ENCODE measurements around the gene DOCK1. TPM values are rescaled to one million over a fixed set of nuclear protein-coding genes. Genes with fewer than 3 reads are reported as not detected.

The DOCK1 gene
- total and polyA plus RNA-seq, 2 donors (not counting 1 experiment from before 2014, with no cell fraction given) = 20.5 to 91.0 TPM

- H2AFZ ChIP-seq (ENCODE audit: low read length) = no peak overlapping the region
- H3K9me3 ChIP-seq (ENCODE audit: control insufficient read depth, insufficient read depth, low read depth, low read length) = no peaks in the 10 kb centered on the region
- DNase-seq (ENCODE audit: low read depth in 2 of 2) = no peak
- no peak overlapping the region for H3K4me3 ChIP-seq (replicated peaks in 1 of 4; ENCODE audit: control extremely low read depth in 1 of 4, insufficient read depth in 1 of 4, low read depth in 3 of 4, low read length in 4 of 4)
- no peaks in the 10 kb centered on the region for H3K4me1 ChIP-seq (ENCODE audit: control insufficient read depth, extremely low read depth, insufficient read depth, low read length)
- no peak overlapping the region for H3K9ac ChIP-seq (ENCODE audit: insufficient read depth, low read length)
- no peaks in the 10 kb centered on the region for H3K79me2 ChIP-seq (ENCODE audit: control insufficient read depth, insufficient read depth, low read length)
- no peaks in the 10 kb centered on the region for H3K27me3 ChIP-seq (ENCODE audit: control insufficient read depth, insufficient read depth, low read length)
- H3K36me3 ChIP-seq (ENCODE audit: control insufficient read depth, insufficient read depth, low read length) = peaks cover 1% of the 10 kb centered on the region
- H4K20me1 ChIP-seq (ENCODE audit: control insufficient read depth, extremely low read depth, insufficient read depth, low read length) = no peaks in the 10 kb centered on the region
- H3K27ac ChIP-seq (ENCODE audit: insufficient read depth, low read length) = no peak overlapping the region
- no peak overlapping the region for H3K4me2 ChIP-seq (ENCODE audit: extremely low read depth, insufficient read depth, low read length)
- TF ChIP-seq CTCF (conservative IDR thresholded peaks at IDR 0.05 in 1 of 2, IDR thresholded peaks at IDR 0.05 in 1 of 2; ENCODE audit: low read depth in 1 of 2, low read length in 2 of 2) (no peak), EZH2 (IDR thresholded peaks at IDR 0.05; ENCODE audit: low read length, missing control alignments) (no peak)
These were observed 505.8 kb downstream of the DOCK1 start for GRCh38 chr10:127411062-127411461.

- Histone ChIP-seq H3K27me3 (ENCODE audit: control insufficient read depth, insufficient read depth, low read length) (no peaks in the 10 kb centered on the region), H3K4me3 (replicated peaks in 1 of 4; ENCODE audit: control extremely low read depth in 1 of 4, insufficient read depth in 1 of 4, low read depth in 3 of 4, low read length in 4 of 4) (no peak overlapping the region), H3K9ac (ENCODE audit: insufficient read depth, low read length) (no peak overlapping the region), H4K20me1 (ENCODE audit: control insufficient read depth, extremely low read depth, insufficient read depth, low read length) (no peaks in the 10 kb centered on the region), H3K9me3 (ENCODE audit: control insufficient read depth, insufficient read depth, low read depth, low read length) (no peaks in the 10 kb centered on the region), H3K79me2 (ENCODE audit: control insufficient read depth, insufficient read depth, low read length) (no peaks in the 10 kb centered on the region), H3K4me2 (ENCODE audit: extremely low read depth, insufficient read depth, low read length) (no peak overlapping the region), H3K4me1 (ENCODE audit: control insufficient read depth, extremely low read depth, insufficient read depth, low read length) (no peaks in the 10 kb centered on the region), H3K36me3 (ENCODE audit: control insufficient read depth, insufficient read depth, low read length) (peaks cover 5% of the 10 kb centered on the region), H2AFZ (ENCODE audit: low read length) (no peak overlapping the region), H3K27ac (ENCODE audit: insufficient read depth, low read length) (no peak overlapping the region)
- TF ChIP-seq EZH2 (IDR thresholded peaks at IDR 0.05; ENCODE audit: low read length, missing control alignments) = no peak
- TF ChIP-seq CTCF (conservative IDR thresholded peaks at IDR 0.05 in 1 of 2, IDR thresholded peaks at IDR 0.05 in 1 of 2; ENCODE audit: low read depth in 1 of 2, low read length in 2 of 2) = no peak
- DNase-seq (ENCODE audit: low read depth in 2 of 2) = no peak
These were observed 508.1 kb downstream of the DOCK1 start for GRCh38 chr10:127413326-127413725.

- no peaks in the 10 kb centered on the region for H4K20me1 ChIP-seq (ENCODE audit: control insufficient read depth, extremely low read depth, insufficient read depth, low read length)
- TF ChIP-seq CTCF (conservative IDR thresholded peaks at IDR 0.05 in 1 of 2, IDR thresholded peaks at IDR 0.05 in 1 of 2; ENCODE audit: low read depth in 1 of 2, low read length in 2 of 2) = no peak
- no peak for TF ChIP-seq EZH2 (IDR thresholded peaks at IDR 0.05; ENCODE audit: low read length, missing control alignments)
- no peaks in the 10 kb centered on the region for H3K4me1 ChIP-seq (ENCODE audit: control insufficient read depth, extremely low read depth, insufficient read depth, low read length)
- no peaks in the 10 kb centered on the region for H3K79me2 ChIP-seq (ENCODE audit: control insufficient read depth, insufficient read depth, low read length)
- no peak overlapping the region for H3K4me2 ChIP-seq (ENCODE audit: extremely low read depth, insufficient read depth, low read length)
- H3K4me3 ChIP-seq (replicated peaks in 1 of 4; ENCODE audit: control extremely low read depth in 1 of 4, insufficient read depth in 1 of 4, low read depth in 3 of 4, low read length in 4 of 4) = no peak overlapping the region
- H3K27ac ChIP-seq (ENCODE audit: insufficient read depth, low read length) = no peak overlapping the region
- no peak overlapping the region for H2AFZ ChIP-seq (ENCODE audit: low read length)
- DNase-seq (ENCODE audit: low read depth in 2 of 2) = no peak
- H3K36me3 ChIP-seq (ENCODE audit: control insufficient read depth, insufficient read depth, low read length) = peaks cover 5% of the 10 kb centered on the region
- H3K9ac ChIP-seq (ENCODE audit: insufficient read depth, low read length) = no peak overlapping the region
- H3K27me3 ChIP-seq (ENCODE audit: control insufficient read depth, insufficient read depth, low read length) = no peaks in the 10 kb centered on the region
- no peaks in the 10 kb centered on the region for H3K9me3 ChIP-seq (ENCODE audit: control insufficient read depth, insufficient read depth, low read depth, low read length)
These were observed 508.8 kb downstream of the DOCK1 start for GRCh38 chr10:127414024-127414423.

Data from fibroblast of lung (primary cell).